ENCODE measurements around the gene TMEM39A. TPM values are rescaled to one million over a fixed set of nuclear protein-coding genes. Genes with fewer than 3 reads are reported as not detected.

TMEM39A gene
- total and polyA plus RNA-seq, 2 of the 4 experiments (the other 2 are of a cell fraction), result 29.6 to 117 TPM

GRCh38 chr3:119485563-119485962, 22.1 kb upstream of the TMEM39A start:
- H4K91ac ChIP-seq (ENCODE audit: insufficient read depth, low read depth, low read length), result no peak overlapping the region
- H2BK15ac ChIP-seq (ENCODE audit: low read depth, low read length), result no peak overlapping the region
- no peak for TF ChIP-seq RCOR1 (IDR thresholded peaks at IDR 0.05; ENCODE audit: insufficient replicate concordance, low read length)
- TF ChIP-seq BHLHE40 (IDR thresholded peaks at IDR 0.05; ENCODE audit: low read depth, low read length), result no peak
- no peak overlapping the region for H4K8ac ChIP-seq (ENCODE audit: low read depth in 2 of 2, low read length in 2 of 2)
- no peak overlapping the region for H2AK9ac ChIP-seq (replicated peaks; ENCODE audit: low read depth, low read length, poor library complexity)
- H3K18ac ChIP-seq (ENCODE audit: low read depth, low read length), result no peak overlapping the region
- H3K4me1 ChIP-seq (ENCODE audit: control insufficient read depth, insufficient read depth, low read length), result no peaks in the 10 kb centered on the region
- H2AK5ac ChIP-seq (ENCODE audit: low read depth, low read length), result no peak overlapping the region
- H3K36me3 ChIP-seq (ENCODE audit: control insufficient read depth, insufficient read depth, low read length), result peaks cover 8% of the 10 kb centered on the region
- H3K14ac ChIP-seq (replicated peaks; ENCODE audit: low read depth, low read length), result no peak overlapping the region
- no TSS peak for BruUV-seq (replicated peaks)
- ATAC-seq (ENCODE audit: low read depth) (no peak), DNase-seq (no peak)
- H3K4ac ChIP-seq (ENCODE audit: low read depth, low read length), result no peak overlapping the region
- H3K79me1 ChIP-seq (ENCODE audit: low read depth in 1 of 2, low read length in 2 of 2), result no peaks in the 10 kb centered on the region
- no peak overlapping the region for H2BK120ac ChIP-seq (ENCODE audit: low read depth, low read length)
- no peaks in the 10 kb centered on the region for H3K27me3 ChIP-seq (ENCODE audit: control insufficient read depth, insufficient read depth, low read length)
- no peak overlapping the region for H3K4me3 ChIP-seq (ENCODE audit: insufficient read depth, low read depth, low read length)
- no peak overlapping the region for H3K9ac ChIP-seq (ENCODE audit: low read depth, low read length)
- H3K4me2 ChIP-seq (ENCODE audit: low read depth, low read length), result no peak overlapping the region
- no peak overlapping the region for H4K5ac ChIP-seq (ENCODE audit: low read depth, low read length)
- no peak overlapping the region for H2BK20ac ChIP-seq (ENCODE audit: low read depth, low read length)
- H3K23ac ChIP-seq (ENCODE audit: low read depth, low read length), result no peak overlapping the region
- in situ Hi-C loops (cut with MboI; ENCODE audit: low sequenced_read_pairs), result no loop called here
- no peak overlapping the region for H3K27ac ChIP-seq (ENCODE audit: insufficient read depth, low read length)
- WGBS, 2 experiments (ENCODE audit: extremely low coverage in 2 of 2, insufficient read length in 1 of 2), result no CpG with 5 or more reads among the region's 2 CpGs
- no peaks in the 10 kb centered on the region for H4K20me1 ChIP-seq (ENCODE audit: insufficient read depth, low read length)
- intact Hi-C loops (cut with micrococcal nuclease), result no loop called here
- no peaks in the 10 kb centered on the region for H3K9me3 ChIP-seq (ENCODE audit: control insufficient read depth, insufficient read depth, low read length)
- H2BK5ac ChIP-seq (ENCODE audit: low read depth, low read length, poor library complexity, severe bottlenecking), result no peak overlapping the region
- ChIA-PET POLR2A (ENCODE audit: unreplicated experiment) (no interaction called here), CTCF (no interaction called here)
- no peak overlapping the region for H3K56ac ChIP-seq (ENCODE audit: extremely low read depth, insufficient read depth, low read length)
- H2AFZ ChIP-seq (replicated peaks; ENCODE audit: low read length, poor library complexity), result no peak overlapping the region
- dilution Hi-C loops (cut with HindIII; ENCODE audit: low sequenced_read_pairs, unreplicated experiment), result no loop called here
- no peaks in the 10 kb centered on the region for H3K9me1 ChIP-seq (ENCODE audit: insufficient read depth, low read length)

Data from IMR-90 (cell line).